GM12878 (cell line): Measurements from ENCODE around the gene DCTPP1. TPM values are rescaled to one million over a fixed set of nuclear protein-coding genes. Genes with fewer than 3 reads are reported as not detected.

ENCODE experiments used
- ATAC-seq: fragments of 200-7000 bp; cut with Tn5 transposase; 3 replicates; pipeline ENCODE4 v1.9.1; 2020; ENCODE audit warnings: mild to moderate bottlenecking, moderate library complexity
- BruUV-seq: library from RNA; stranded (reverse); fragments of 400-500 nt; replicated peaks from 2 replicates; lab custom pipeline; 2021; lab: Mats Ljungman, UMichigan
- CTCF ChIA-PET: fragments of 300-600 bp; sonication (Branson Sonifier 250); formaldehyde crosslinking; extraction: SDS; loops from one replicate; lab custom pipeline; 2021; ENCODE audit warnings: inconsistent platforms; lab: Yijun Ruan, JAX
- POLR2A ChIA-PET: fragments of 350-600 bp; formaldehyde crosslinking; extraction: SDS; loops from one replicate; lab custom pipeline; 2021; ENCODE audit warnings: inconsistent platforms; lab: Charles Lee
- RAD21 ChIA-PET: fragments of 300-600 bp; sonication (Branson Sonifier 250); formaldehyde crosslinking; loops from one replicate; lab custom pipeline; 2023; ENCODE audit warnings: antibody characterized with exemption; ENCODE audit not compliant: unreplicated experiment; lab: Charles Lee
- SMC1A ChIA-PET: fragments of 300-600 bp; sonication (Branson Sonifier 250); formaldehyde crosslinking; loops from one replicate; lab custom pipeline; 2023; ENCODE audit not compliant: unreplicated experiment, uncharacterized antibody; lab: Charles Lee
- DNase-seq: peaks from one replicate; pipeline ENCODE4 v3.0.0-alpha.2; 2011; ENCODE audit warnings: low read depth, low spot score
- FAIRE-seq: peaks from 3 replicates; lab custom pipeline; 2011; peaks lifted over from hg19 to GRCh38; lab: Jason Lieb, UNC
- H2AFZ ChIP-seq: 2 replicates; pipeline ENCODE4 v1.6.0; 2011; ENCODE audit warnings: low read depth, low read length, control low read depth; ENCODE audit not compliant: control insufficient read depth
- H3K27ac ChIP-seq: 2 replicates; pipeline ENCODE4 v1.5.1; 2011; ENCODE audit warnings: control low read depth; ENCODE audit not compliant: control insufficient read depth, insufficient read depth
- H3K27me3 ChIP-seq, 2 experiments: replicated peaks in 1 of 2; 2 replicates each; pipeline versions ENCODE4 v1.6.0 to v1.6.1; 2011; ENCODE audit warnings: low read length in 1 of 2; ENCODE audit not compliant: control insufficient read depth in 2 of 2, insufficient read depth in 2 of 2
- H3K36me3 ChIP-seq, 2 experiments: 2 replicates each; pipeline ENCODE4 v1.5.1; 2011; ENCODE audit warnings: low read length in 1 of 2; ENCODE audit not compliant: control insufficient read depth in 2 of 2, insufficient read depth in 2 of 2
- H3K4me1 ChIP-seq: 2 replicates; pipeline ENCODE4 v1.6.1; 2011; ENCODE audit warnings: mild to moderate bottlenecking, low read length, moderate library complexity, mixed read lengths; ENCODE audit not compliant: control insufficient read depth, insufficient read depth
- H3K4me2 ChIP-seq: 2 replicates; pipeline ENCODE4 v1.6.0; 2011; ENCODE audit warnings: control low read depth; ENCODE audit not compliant: control insufficient read depth, insufficient read depth
- H3K4me3 ChIP-seq: fragments of 200-600 bp; sonication (generic); 2 replicates; pipeline ENCODE4 v1.5.1; 2016
- H3K79me2 ChIP-seq: 2 replicates; pipeline ENCODE4 v1.6.0; 2011; ENCODE audit warnings: low read length; ENCODE audit not compliant: control insufficient read depth, insufficient read depth
- H3K9ac ChIP-seq: 2 replicates; pipeline ENCODE4 v1.8.0; 2011; ENCODE audit warnings: low read length, control low read depth, mixed read lengths; ENCODE audit not compliant: control insufficient read depth, insufficient read depth
- H3K9me3 ChIP-seq: replicated peaks from 3 replicates; pipeline ENCODE4 v1.5.1; 2011; ENCODE audit warnings: mild to moderate bottlenecking, low read length; ENCODE audit not compliant: control insufficient read depth, insufficient read depth
- H4K20me1 ChIP-seq: 2 replicates; pipeline ENCODE4 v1.6.0; 2011; ENCODE audit not compliant: control insufficient read depth, insufficient read depth
- ATF7 ChIP-seq: fragments of 450-650 bp; IDR thresholded peaks from 2 replicates; pipeline ENCODE4 v1.6.1; 2016; ENCODE audit warnings: low read depth, mild to moderate bottlenecking
- BCLAF1 ChIP-seq: fragments of 450-650 bp; IDR thresholded peaks from 2 replicates; pipeline ENCODE4 v1.6.1; 2017; ENCODE audit warnings: antibody characterized with exemption, mild to moderate bottlenecking, moderate library complexity
- CBX5 ChIP-seq: sonication (generic); IDR thresholded peaks from 2 replicates; pipeline ENCODE4 v1.6.1; 2016; ENCODE audit warnings: low read depth, moderate library complexity, mild to moderate bottlenecking, inconsistent platforms
- CREB1 ChIP-seq: IDR thresholded peaks from 2 replicates; pipeline ENCODE4 v1.6.1; 2012; ENCODE audit warnings: low read depth, mild to moderate bottlenecking, inconsistent platforms
- ETV6 ChIP-seq, 2 experiments: fragments of 450-650 bp in 1 of 2; IDR thresholded peaks in 1 of 2; conservative IDR thresholded peaks in 1 of 2; 2 replicates each; pipeline ENCODE4 v1.6.1; 2014; ENCODE audit warnings: antibody characterized with exemption in 1 of 2, borderline replicate concordance in 1 of 2, low read depth in 1 of 2, mild to moderate bottlenecking in 1 of 2, moderate library complexity in 1 of 2
- GATAD2B ChIP-seq: fragments of 450-650 bp; conservative IDR thresholded peaks from 2 replicates; pipeline ENCODE4 v1.6.1; 2017; ENCODE audit warnings: low read depth, mild to moderate bottlenecking, moderate library complexity
- JUND ChIP-seq: IDR thresholded peaks from 2 replicates; pipeline ENCODE4 v1.6.1; 2012; ENCODE audit warnings: low read depth, mild to moderate bottlenecking, low read length, improper control_type of control experiment, moderate library complexity
- NBN ChIP-seq: fragments of 450-650 bp; IDR thresholded peaks from 2 replicates; pipeline ENCODE4 v1.6.1; 2016
- POLR2AphosphoS5 ChIP-seq: IDR thresholded peaks from 2 replicates; pipeline ENCODE4 v1.6.1; 2011; ENCODE audit warnings: mild to moderate bottlenecking, low read length, inconsistent platforms
- POU2F2 ChIP-seq: IDR thresholded peaks from 3 replicates; pipeline ENCODE4 v1.6.1; 2011; ENCODE audit warnings: low read depth, mild to moderate bottlenecking, low read length, borderline replicate concordance
- RBBP5 ChIP-seq: fragments of 200-600 bp; sonication (generic); conservative IDR thresholded peaks from 2 replicates; pipeline ENCODE4 v1.6.1; 2016
- RELA ChIP-seq: fragments of 450-650 bp; IDR thresholded peaks from 2 replicates; pipeline ENCODE4 v1.8.0; 2014; ENCODE audit warnings: borderline replicate concordance; ENCODE audit not compliant: partially characterized antibody
- SIN3A ChIP-seq: IDR thresholded peaks from 2 replicates; pipeline ENCODE4 v1.6.1; 2012; ENCODE audit warnings: low read depth, low read length, improper control_type of control experiment
- SRF ChIP-seq, 2 experiments: IDR thresholded peaks; 2 replicates each; pipeline ENCODE4 v1.6.1; 2011; ENCODE audit warnings: low read depth in 2 of 2, low read length in 2 of 2, mild to moderate bottlenecking in 1 of 2, moderate library complexity in 1 of 2
- TBL1XR1 ChIP-seq: IDR thresholded peaks from 2 replicates; pipeline ENCODE4 v1.6.1; 2012; ENCODE audit warnings: low read depth, low read length, improper control_type of control experiment
- TCF3 ChIP-seq: IDR thresholded peaks from 2 replicates; pipeline ENCODE4 v1.6.1; 2012; ENCODE audit warnings: low read depth, mild to moderate bottlenecking, low read length, borderline replicate concordance; ENCODE audit not compliant: insufficient read depth
- YY1 ChIP-seq: IDR thresholded peaks from 2 replicates; pipeline ENCODE4 v1.6.1; 2011; ENCODE audit warnings: low read depth, mild to moderate bottlenecking, low read length
- ZBTB11 ChIP-seq: fragments of 450-650 bp; formaldehyde crosslinking; IDR thresholded peaks from 2 replicates; pipeline ENCODE4 v1.5.0; 2022; ENCODE audit warnings: mild to moderate bottlenecking, missing genetic modification characterization
- WGBS: methylation state at CpG from one replicate; pipeline ENCODE4 v1.1.6; 2016; ENCODE audit warnings: low lambda C conversion rate; ENCODE audit not compliant: insufficient replicate concordance, insufficient coverage; ENCODE audit errors: missing lambda C conversion rate; 5-methylcytosine and 5-hydroxymethylcytosine counted together
- in situ Hi-C: fragments of 300-500 bp; cut with MboI; formaldehyde crosslinking; loops from 9 replicates; pipeline ENCODE4 v1.14.3; 2018; ENCODE audit warnings: mixed read lengths
- intact Hi-C: fragments of 100-400 bp; cut with micrococcal nuclease; formaldehyde crosslinking; loops from one replicate; pipeline ENCODE4 v1.14.2; 2022; ENCODE audit not compliant: unreplicated experiment
- polyA plus RNA-seq, 11 experiments: library from polyadenylated mRNA; depleted of rRNA in 4 of 11; unstranded in 6 of 11; stranded (reverse) in 5 of 11; fragments of >200 nt; fragmentation: Nextera tagmentation in 4 of 11; fragmentation: Illumina TruSeq in 1 of 11; extraction: Ambion mirVana in 4 of 11; extraction: Trizol in 1 of 11; gene quantifications; 1 replicate in 1 of 11; 2 replicates in 10 of 11; pipeline versions ENCODE4 v1.2.1 to v1.2.3, GENCODE V29; 2011 to 2016; ENCODE audit warnings: inconsistent platforms in 2 of 11, missing spikeins in 2 of 11, low read depth in 1 of 11
- total RNA-seq, 4 experiments: library from RNA; depleted of rRNA in 3 of 4; stranded (reverse); fragments of >200 nt in 3 of 4; fragmentation: Illumina TruSeq in 1 of 4; extraction: Trizol in 1 of 4; gene quantifications; 2 replicates each; pipeline versions ENCODE4 v1.2.1 to v1.2.3, GENCODE V29; 2013 to 2021

DCTPP1 gene
- total and polyA plus RNA-seq, 10 of the 15 experiments (the other 5 are each of a cell fraction or from before 2014, with no cell fraction given) = 72.1 to 266 (median 157) TPM

- TF ChIP-seq BCLAF1 = no peak
- TF ChIP-seq ATF7 = no peak
- no peak for TF ChIP-seq TCF3
- TF ChIP-seq SRF (IDR thresholded peaks at IDR 0.05; ENCODE audit: low read depth in 2 of 2, low read length in 2 of 2) = no peak
- TF ChIP-seq NBN = no peak
- no peak for TF ChIP-seq JUND
Observed at GRCh38 chr16:30377050-30377811, 52.6 kb downstream of the DCTPP1 start (continued).

GRCh38 chr16:30376461-30376902 is 53.3 kb downstream of the DCTPP1 start:
- ChIA-PET POLR2A (no interaction called here), RAD21 (no interaction called here), CTCF (no interaction called here), SMC1A (interaction anchor here (1.1 kb wide), 1 partner anchor 20 kb away, joined by 3 read pairs; no protein-coding TSS in a partner anchor)
- no peak for ATAC-seq
- FAIRE-seq = no peak
- H4K20me1 ChIP-seq = no peaks in the 10 kb centered on the region
- H3K27me3 ChIP-seq = no peaks in the 10 kb centered on the region
- no peak overlapping the region for H3K9ac ChIP-seq
- no peak for DNase-seq
- peaks cover 16% of the 10 kb centered on the region for H3K79me2 ChIP-seq
- intact Hi-C loops = no loop called here
- H3K27ac ChIP-seq = no peak overlapping the region
- no peak overlapping the region for H3K4me3 ChIP-seq
- peaks cover 24% of the 10 kb centered on the region for H3K4me1 ChIP-seq
- BruUV-seq = no TSS peak
- 79% methylated on average over 8 of the region's 8 CpGs for WGBS
- in situ Hi-C loops = no loop called here
- no peaks in the 10 kb centered on the region for H3K9me3 ChIP-seq
- H3K36me3 ChIP-seq = peaks cover 0 to 4% of the 10 kb centered on the region in 2 experiments; a peak in 2 of 4 replicates
- H2AFZ ChIP-seq = no peak overlapping the region
- H3K4me2 ChIP-seq = no peak overlapping the region
- TF ChIP-seq YY1 (no peak), CBX5 (no peak), RBBP5 (no peak), GATAD2B (no peak), POU2F2 (no peak), TBL1XR1 (no peak), ETV6 (conservative IDR thresholded peaks at IDR 0.05 in 1 of 2, IDR thresholded peaks at IDR 0.05 in 1 of 2; ENCODE audit: borderline replicate concordance in 1 of 2, low read depth in 1 of 2) (no peak), POLR2AphosphoS5 (no peak), ZBTB11 (CRISPR knock-in tag) (no peak), CREB1 (no peak), SIN3A (no peak), RELA (no peak)
